NCI-H1694 treated with DMSO at 0.1 percent for 48 hours (cell line): ENCODE data around the gene KLHL26.
A peak's percentile ranks its signal among the peaks of the same experiment; 100 is the strongest.

ENCODE experiments used
- DNase-seq: peaks from one replicate; lab custom pipeline; 2025; lab: John Stamatoyannopoulos, UW

Gene KLHL26

DNA sequence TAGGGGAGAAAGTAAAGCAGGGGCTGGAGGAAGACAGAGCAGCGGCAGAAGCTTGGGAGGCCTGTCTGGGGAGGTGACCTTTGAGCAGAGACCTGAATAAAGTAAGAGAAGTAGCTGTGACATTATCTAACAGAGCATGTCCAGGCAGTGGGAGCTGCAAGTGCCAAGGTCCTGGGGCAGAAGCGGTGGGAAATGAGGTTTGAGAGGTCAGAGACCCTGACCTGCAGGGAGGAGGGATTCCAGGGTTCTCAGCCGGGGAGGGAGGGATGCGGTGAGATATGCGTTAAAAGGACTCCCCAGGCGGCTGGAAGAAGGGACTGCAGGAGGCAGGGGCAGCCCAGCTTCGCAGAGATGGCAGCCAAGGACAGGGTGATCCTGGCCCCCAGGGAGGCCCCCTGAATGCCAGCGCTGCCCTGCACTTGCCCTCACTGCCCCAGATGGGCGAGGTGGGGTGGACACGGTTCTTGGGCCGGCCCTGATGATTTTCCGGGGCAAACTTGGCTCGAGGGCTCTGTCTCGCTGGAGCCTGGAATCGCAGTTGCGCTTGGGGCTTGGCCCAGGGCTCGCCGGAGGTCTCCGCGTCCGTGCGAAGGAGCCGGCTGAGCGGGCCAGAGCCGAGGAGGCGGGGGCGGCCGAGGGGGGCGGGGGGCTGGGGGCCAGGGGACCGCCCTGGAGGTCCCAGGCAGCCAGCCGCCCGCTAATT is 33.4 kb upstream of the KLHL26 start:
- no peak for DNase-seq

GRCh38 chr19:18603958-18604819 is 32.6 kb upstream of the KLHL26 start:
- DNase-seq = no peak

- no peak for DNase-seq
Observed at GRCh38 chr19:18604820-18605159, 32.0 kb upstream of the KLHL26 start.

DNA sequence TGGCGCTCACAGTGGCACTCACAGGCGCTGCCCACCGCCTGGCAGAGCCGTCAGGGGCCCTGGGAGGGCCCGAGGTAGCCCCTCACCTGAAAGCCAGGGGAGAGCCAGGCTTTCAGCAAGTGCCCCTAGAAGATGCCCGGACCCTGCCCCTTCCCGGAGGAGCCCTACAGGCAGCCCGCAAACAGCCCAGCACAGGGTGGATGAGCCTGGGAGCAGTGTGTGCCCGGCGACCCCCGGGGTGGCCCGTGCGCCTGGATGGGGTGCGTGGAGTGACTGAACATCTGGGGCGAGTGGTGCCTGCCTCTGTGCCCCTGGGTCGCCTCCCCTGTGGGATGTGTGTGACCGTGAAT is 31.7 kb upstream of the KLHL26 start:
- no peak for DNase-seq

DNA sequence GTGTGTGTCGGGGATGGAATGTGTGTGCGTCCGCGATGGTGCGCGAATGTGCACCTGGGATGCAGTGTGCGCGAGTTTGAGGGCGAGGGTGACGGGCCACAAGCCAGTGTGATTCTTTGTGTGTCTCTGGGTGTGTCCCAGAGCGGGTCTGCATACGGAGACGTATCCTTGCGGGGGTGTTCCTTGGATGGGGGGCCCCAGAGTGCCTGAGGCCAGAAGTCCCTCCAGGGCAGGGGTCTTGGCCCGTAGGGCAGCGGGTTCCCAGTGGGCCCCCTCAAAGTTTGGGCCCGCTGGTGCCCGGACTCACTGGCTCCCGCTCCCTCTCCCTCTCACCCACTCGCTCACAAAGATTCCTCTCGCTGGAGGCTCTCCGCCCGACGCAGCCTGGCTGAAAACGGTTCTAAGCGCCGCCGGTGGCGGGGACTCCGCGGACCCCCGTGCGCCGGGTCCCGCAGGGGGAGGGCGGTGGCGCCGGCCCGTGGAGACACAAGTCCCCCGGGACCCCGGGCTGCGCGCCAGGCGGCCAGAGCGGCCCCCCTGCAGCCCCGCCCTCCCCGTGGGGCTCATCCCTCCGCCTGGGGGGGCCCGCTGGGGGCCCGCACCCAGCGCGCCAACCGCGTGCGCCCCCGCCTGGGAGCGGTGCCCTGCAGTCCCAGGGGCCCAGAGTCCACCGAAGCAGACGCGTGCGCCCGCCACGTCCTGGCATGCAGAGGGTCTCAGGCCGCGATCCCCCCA is 31.1 kb upstream of the KLHL26 start:
- DNase-seq = no peak

GRCh38 chr19:18606281-18607225 is 30.3 kb upstream of the KLHL26 start, which contains the start of gene CRLF1:
Gene CRLF1 (minus strand): TSS chr19:18606799. CDS start chr19:18606656, 143 bp downstream.
- no peak for DNase-seq

GRCh38 chr19:18607226-18608101 is 29.4 kb upstream of the KLHL26 start:
- DNase-seq = no peak

GRCh38 chr19:18608102-18608804 is 28.6 kb upstream of the KLHL26 start:
- no peak for DNase-seq

DNA sequence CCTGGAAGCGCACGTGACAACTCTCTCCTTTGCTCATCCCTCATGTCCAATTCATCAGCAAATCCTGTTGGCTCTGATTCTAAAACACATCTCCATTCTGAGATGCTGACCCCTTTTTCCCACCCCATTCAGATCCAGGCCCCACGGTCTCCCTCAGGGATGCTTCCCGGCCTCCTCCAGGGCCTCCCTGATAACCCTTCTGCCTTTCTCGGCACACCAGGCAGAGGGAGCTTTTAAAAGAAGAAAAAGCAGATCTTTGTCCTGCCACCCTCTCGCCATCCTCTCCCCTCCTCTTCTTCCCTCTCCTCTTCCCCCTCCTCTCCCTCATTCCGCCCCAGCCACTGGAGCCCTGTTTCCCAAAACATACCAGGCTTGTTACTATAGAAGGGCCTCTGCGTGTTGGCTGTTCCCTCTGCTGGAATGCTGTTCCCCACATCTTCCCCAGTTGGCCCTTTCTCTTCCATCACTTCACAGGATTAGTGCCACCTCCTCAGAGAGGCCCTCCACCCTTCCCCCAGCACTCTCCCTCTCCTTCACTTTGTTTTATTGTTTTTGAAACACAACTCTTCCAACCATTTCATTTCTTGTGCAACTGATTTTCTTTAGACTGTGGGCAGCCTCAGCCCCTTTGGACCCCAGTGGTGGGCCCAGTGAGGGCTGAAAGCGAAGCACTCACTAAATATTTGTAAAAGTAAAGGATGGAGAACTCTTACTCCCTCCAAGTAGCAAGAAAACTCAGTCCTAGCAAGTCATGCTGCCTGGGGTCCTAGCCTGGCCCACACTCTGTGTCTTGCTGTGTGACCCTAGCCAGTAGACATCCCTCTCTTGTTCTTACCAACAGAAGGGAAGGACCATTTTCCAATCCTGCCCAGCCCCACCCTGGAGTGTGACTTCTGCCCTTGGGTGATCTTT is 27.8 kb upstream of the KLHL26 start:
- no peak for DNase-seq

DNA sequence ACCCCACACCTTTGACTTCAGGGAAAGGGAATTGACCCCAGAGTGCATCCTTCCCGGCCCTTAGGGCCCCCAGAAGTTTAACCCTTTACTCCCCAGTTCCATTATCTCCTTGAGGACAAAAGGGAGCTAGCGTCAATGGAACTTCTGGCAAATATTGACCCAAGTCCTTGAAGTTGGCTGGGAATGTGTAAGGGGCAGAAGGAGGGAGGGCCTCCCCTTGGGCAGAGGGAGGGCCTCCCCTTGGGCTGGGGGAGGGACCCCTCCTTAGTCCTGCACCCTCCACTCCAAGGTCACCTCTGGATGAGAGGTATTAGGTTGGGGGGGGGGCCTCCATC is 27.1 kb upstream of the KLHL26 start:
- no peak for DNase-seq

GRCh38 chr19:18610245-18610555 is 26.6 kb upstream of the KLHL26 start:
- DNase-seq = no peak

DNA sequence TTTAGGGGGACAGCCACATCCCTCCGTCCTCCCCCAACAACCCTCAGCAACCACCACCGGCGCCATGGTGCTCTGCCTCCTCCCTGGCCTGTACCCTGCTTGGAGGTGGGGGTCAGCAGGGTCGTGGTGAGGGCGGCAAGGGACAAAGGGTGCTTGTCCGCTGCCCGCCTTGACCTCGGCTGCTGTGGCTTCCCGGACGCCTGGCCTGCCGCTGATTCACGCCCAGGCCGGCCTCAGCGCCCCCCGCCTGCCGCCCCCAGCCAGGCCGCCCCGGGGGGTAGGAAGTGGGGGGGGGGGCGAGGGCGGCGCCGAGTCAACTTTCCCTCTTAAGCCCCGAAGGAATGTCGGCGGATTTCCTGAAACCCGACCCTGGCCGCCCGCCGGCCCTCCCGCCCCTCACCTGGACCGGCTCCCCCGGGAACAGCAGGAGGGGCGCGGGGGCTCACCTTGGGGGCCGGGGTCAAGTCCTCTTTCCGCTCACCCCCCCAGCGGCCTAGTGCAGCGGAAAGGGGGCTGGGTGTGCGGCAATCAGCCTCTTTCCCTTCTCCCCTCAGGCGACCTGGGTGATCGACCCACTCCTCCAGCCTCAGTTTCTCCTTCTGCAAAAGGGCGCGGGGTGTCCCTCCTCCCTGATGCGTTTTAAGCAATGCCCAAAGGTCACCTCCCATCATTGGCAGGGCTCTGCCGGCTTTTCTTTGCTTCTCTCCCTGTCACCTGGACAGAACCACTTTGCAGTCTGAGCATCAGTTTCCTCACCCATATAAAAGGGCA is 26.1 kb upstream of the KLHL26 start:
- no peak for DNase-seq

DNA sequence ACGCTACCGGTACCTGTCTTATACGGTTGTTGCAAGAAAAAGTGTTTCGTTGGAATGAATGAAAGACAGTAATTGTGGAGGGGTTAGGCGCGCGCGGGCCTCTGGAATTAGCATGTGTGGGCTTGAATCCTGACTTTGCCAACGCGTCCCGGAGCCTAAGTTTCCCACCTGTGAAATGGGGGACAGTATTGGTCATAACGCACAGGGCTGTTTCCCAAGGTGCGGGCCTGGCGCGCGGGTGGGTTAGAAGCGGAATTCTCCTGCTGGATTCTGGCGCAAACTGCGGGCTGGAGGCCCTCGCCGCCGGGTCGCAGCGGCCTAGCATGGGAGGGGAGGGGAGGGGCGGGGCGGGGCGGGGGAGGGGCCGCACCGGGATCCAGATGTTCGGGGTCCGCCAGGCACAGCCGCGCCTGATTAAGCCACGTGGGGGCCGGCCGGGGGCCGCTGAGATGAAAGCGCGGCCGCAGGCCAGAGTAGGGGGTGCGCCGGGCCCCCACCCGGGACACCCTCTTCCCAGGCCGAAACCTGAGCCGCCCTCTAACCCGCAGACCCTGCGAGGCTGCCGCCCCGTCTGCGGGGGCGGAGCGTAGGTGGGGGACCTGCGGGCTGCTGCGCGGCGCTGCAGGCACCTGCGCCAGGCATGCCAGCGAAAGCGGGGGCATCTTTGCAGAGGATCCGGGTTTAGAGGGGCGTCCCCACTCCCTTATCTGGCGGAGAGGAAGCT is 25.3 kb upstream of the KLHL26 start:
- DNase-seq = no peak

- no peak for DNase-seq
Observed at GRCh38 chr19:18612051-18612771, 24.6 kb upstream of the KLHL26 start.

DNA sequence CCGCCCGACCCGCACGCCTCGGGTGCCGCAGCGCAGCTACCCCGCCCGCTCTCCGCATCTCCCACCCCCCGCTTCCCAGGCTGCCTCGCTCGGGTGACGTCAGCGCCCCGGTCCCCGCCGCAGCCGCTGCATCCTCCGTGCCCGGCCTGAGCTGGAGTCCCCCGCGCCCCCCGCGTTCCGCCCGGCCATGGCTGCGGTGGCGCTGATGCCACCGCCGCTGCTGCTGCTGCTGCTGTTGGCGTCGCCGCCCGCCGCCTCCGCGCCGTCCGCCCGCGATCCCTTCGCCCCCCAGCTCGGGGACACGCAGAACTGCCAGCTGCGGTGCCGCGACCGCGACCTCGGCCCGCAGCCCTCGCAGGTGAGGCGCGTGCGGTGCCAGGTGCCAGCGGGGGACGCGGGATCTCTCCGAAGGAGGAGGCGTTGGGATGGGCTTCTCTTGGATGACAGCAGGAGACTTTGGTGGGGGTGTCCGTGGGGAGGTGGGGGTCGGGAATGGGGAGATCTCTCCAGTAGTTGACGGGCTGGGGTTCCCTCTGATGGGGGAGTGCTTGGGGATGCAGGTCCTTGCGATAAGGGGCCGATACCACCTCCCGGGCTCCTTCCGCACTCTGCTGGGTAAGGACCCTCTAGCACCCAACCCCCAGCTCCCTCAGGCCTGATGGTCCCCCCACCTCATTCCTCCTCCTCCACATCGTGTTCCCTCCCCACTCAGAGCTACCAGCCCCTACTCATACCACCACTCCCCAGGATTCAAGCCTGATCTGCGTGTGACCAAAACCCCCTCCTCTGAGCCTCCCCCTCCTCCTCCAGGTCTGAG is 23.8 kb upstream of the KLHL26 start, which contains the start of gene TMEM59L:
Gene TMEM59L (plus strand): TSS at position 99 of the 817 bp plus-strand sequence. CDS start 89 bp downstream, at position 188.
- no peak for DNase-seq

GRCh38 chr19:18613589-18614234 is 23.1 kb upstream of the KLHL26 start:
- peak; percentile 48 for DNase-seq
